Measurements from ENCODE around the gene SMARCD1.

SMARCD1 gene

DNA sequence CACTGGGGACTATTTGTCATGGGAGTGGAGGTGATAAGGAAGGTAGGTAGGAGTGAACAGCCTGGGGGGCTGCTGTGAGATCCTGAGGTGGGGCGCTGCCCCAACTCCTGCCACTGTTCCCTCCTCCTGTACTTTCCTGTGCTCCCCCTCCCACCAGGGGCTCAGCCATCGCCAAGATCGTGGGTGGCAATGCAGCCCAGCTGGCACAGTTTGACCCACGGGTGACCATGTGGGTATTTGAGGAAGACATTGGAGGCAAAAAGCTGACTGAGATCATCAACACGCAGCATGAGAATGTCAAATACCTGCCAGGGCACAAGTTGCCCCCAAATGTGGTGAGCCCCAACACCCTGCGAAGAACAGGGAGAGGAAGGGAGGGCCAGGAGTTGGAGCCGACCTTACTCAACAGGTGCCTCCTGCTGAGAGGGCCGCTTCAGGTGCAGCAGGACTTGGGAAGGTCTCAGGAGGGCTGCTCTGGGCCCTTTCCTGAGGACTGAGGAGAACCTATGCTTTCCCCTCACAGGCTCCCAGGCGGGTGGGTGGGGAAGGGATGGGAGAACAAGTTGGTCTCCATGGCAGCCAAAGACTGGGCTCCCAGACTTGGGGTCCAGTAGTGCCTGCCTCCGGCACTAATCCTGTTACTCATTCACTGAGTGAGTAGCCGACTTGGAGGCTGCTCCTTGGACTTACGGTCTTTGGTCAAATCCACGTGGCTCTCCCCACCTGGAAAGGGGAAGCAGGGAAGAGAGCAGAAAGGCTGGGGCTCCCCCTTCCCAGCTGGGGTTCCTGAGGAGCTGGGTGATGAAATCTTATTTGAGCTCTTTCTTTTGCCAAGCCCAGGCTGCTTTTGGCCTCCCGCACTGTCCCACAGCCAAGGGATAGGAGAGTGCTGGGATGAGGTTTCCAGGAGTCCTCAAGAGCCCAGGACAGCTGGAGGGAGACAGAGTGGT, 19.6 kb downstream of the SMARCD1 start:
- DNase-seq (ENCODE audit: low spot score): no peak

DNA sequence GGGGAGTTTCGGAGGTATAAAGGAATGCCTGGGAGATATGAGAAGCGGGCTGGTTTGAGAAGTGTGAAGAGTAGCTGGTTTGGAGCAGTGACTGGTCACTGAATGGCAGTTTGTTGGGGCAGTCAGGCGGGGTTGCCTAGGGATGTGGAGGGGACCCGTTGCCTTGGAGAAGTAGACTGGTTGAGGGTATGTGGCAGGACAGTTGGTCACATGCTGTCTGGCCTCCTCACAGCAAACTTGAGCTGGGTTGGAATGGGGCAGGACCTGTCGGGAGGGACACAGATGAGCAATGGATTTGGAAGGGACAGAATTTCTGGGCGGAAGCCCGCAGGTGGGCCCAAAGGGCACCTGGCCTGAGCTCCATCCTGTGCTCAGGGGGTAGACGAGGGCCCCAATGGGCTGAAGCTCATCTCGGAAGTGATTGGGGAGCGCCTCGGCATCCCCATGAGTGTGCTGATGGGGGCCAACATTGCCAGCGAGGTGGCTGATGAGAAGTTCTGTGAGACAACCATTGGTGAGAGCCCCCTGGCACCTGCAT, 20.8 kb downstream of the SMARCD1 start:
- no peak for DNase-seq (ENCODE audit: low spot score)

DNA sequence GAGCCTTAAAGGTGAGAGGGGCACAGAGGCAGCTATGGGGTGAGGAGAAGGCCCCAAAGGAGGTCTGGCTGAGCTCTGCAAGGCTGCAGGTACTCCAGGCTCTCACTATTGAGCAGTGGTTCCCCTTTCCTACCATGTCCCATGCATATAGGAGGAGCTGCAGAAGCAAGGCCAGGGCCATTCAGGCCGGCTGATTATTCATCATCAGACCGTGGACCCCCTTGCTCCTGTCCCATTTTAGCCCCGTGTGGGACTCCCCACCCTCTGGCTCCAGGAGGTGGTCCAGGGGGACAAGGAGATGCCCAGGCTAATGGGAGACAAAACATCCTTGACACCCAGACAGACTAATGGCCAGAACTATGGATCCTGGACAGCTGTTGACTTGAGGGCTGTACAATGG, 21.8 kb downstream of the SMARCD1 start:
- no peak for DNase-seq (ENCODE audit: low spot score)

DNA sequence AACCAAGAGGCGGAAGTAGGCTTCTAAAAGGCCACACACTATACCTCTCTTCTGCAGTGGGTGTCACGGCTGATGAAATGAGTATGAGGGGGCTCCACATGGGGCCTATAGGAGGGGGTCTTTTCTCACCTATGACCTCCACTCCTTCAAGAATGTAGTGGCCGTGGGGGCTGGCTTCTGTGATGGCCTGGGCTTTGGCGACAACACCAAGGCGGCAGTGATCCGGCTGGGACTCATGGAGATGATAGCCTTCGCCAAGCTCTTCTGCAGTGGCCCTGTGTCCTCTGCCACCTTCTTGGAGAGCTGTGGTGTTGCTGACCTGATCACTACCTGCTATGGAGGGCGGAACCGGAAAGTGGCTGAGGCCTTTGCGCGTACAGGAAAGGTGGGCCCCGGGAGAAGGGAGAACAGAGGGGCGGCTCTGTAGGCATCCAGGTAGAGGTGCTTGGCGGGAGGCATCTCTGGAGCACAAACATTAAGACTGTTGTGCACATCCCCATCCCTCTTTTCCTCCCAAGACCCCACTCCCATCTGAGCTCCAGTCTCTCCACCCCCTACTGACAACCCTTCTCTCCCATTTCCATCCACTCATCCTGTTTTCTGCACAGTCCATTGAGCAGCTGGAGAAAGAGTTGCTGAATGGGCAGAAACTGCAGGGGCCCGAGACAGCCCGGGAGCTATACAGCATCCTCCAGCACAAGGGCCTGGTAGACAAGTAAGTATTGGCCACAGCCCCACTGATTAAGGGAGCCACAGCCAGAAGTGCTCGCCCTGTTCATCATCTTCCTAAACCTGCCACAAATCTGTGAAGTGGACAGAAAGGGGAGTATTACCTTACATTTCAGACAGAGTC, 22.5 kb downstream of the SMARCD1 start:
- DNase-seq (ENCODE audit: low spot score): no peak

DNA sequence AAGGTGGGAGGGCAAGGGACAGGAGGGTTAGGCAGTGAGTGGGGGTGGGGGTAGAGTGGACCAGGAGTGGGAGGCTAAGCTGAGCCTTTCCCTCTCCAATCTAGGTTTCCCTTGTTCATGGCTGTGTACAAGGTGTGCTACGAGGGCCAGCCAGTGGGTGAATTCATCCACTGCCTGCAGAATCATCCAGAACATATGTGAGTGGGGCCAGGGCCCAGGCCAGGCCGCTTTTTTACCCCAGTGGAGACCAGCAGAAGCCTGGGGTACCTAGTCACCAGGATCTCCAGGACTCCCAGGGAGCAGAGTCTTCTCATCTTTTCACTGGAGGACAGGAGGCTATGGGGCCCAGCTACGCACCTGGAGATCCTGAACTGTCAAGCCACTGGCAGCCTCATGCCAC, 24.2 kb downstream of the SMARCD1 start:
- no peak for DNase-seq (ENCODE audit: low spot score)

DNA sequence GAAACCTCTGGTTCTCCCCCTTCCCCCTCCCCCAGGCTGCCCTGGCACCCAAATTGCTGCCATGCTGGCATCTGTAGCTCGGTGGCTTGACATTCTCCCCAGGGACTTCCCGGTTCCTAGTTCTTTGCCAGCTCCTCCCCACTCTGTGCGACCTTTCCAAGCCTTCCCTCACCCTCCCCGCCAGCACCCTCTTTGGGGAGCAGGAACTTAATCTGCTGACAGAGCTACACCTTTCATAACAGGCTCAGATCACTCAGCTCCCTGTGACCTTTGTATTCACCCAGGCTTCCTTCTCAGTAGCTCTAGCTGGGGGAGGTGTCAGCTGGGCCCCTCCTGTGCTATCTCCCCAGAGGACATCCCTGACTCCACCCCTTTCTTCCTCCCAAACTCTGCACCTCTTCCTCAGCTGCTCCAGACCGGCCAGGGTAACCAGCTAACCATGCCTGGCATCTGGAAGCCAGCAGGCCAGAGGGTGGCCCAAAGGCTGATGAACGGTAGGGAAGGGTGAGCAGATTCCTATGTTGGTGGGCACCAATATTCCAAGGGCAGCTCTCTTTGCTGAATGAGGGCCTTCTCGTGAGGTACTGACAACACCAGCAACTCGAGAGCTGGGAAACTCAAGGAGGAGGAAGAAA, 25.1 kb downstream of the SMARCD1 start:
- no peak for DNase-seq (ENCODE audit: low spot score)

DNA sequence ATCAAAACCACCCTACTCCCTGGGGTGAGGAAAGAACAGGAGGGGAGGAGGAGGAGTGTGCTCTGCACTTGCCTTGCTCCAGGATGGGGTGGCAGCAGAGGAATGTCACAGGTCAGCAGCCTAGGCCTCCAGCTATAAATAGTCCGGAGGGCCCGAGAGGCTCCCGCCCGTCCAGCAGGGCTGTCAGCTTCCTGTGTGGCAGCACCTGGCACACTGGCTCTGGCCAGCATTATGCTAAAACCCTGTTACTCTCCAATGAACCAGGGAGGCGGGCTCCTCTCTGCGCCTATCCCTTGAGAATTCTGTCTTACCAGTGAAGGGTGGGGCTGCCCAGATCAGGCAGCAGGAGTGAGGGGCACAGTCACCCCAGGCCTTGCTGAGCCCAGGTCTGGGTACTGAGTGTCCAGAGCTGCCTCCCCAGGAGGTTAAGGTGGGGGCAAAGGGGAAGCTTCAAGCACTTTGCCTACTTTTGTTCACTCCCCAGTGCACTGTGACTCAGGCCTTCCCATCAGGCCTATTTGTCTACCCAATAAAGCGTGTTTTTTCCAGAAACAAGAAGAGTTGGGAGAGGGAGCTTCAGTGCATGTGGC, 25.7 kb downstream of the SMARCD1 start:
- DNase-seq (ENCODE audit: low spot score): no peak

DNA sequence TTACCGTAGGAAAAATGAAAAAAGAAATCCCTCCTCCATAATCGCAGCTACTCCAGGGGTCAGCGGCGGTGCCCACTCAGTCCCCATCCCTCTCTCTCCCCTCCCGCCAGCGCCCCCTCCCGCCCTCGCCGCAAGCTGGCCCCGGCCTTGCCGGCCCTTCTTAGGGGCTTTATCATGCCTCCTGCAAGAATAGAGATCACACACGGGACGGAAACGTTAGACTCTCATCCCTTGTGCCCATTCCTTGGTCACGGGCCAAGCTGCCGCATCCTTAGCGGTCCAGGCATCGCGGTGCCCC, 26.2 kb downstream of the SMARCD1 start:
- DNase-seq (ENCODE audit: low spot score): no peak

DNA sequence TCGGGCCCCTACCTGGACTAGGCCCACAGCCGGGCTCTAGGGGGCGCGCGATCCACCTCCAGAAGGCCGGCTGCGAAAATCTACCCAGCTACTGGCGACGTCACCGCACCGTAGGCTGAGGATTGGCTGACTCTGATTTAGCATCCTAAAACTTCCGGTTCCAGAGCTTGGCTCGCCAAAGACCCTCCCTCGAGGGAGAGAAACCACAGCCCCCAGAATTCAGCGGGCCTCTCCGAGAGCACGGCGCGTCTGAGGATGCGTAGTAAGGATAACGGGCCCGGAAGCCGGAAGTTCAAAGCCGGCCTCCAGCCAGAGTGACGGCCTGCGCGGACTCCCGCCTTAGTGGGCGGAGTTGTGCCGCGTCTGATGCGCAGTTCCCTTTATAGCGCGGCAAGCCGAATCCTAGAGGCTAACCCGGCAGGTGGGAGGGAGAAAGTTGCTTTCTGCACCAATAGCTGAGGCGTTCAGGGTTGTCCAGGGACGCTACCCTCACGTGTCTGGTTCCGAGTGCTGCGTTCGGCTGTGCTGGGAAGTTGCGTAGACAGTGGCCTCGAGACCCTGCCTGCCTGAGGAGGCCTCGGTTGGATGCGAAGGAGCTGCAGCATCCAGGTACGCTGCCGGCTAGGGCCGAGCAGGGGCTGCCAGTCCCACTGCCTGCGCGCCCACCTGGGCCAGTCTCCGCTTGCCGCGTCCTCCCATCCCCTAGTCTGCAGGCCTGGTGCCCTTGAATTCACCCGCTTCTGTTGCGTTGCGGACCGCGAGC, 26.7 kb downstream of the SMARCD1 start, which contains the start of gene COX14:
Gene COX14 (plus strand): TSS at position 544 of the 763 bp plus-strand sequence. CDS start 7,808 bp downstream, outside the sequence.
- DNase-seq (ENCODE audit: low spot score): peak; percentile 99

DNA sequence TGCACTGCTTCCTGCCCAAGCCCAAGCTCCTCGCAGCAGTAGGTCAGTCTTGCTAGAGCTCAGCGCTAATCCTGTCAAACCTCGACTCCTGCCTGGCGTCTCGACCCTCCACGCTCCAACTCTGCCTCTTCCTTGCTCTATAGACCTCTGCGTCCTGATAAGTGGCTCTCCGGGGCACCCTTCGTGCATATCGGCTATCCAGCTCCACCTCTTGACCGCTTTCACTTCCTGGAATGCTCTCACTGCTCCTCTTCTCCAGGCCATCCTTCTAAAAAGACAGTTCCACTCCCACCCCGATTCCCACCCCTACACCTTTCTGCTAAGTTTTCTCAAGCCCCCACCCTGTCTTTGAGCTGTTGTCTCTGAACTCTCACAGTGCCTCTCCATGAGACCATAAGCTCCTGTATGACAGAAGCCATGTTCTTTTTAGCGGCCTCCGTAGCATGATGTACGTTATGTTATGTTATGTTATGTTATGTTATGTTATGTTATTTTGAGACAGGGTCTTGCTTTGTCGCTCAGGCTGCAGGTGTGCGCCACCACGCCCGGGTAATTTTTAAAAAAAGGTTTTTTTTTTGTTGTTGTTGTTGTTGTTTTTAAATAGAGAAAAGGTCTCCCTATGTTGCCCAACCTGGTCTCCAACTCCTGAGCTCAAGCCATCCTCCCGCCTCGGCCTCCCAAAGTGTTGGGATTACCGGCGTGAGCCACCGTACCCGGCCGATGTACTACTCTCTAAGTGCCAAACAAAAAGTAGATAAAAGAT, 27.5 kb downstream of the SMARCD1 start:
- DNase-seq (ENCODE audit: low spot score): no peak

DNA sequence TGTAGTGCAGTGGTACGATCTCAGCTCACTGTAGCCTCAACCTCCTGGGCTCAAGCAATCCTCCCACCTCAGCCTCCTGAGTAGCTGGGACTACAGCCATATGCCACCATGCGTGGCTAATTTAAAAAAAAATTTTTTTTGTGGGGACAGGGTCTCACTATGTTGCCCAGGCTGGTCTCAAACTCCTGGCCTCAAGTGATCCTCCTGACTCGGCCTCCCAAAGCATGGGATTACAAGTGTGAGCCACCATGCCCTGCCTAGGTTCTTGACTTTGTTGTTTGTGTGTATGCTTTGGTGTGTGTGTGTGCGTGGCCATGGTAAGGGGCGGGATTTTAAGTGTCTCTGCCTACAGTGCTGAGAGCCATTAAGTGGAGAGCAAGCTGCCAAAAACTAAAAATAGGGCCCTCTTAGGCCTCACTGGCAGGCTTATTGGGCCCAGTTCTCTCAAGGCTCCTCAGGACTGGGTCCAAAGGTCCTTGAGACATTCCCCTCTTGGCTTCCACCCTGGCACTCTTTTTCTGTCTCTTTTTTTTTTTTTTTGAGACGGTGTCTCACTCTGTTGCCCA, 32.0 kb downstream of the SMARCD1 start:
- no peak for DNase-seq (ENCODE audit: low spot score)

DNA sequence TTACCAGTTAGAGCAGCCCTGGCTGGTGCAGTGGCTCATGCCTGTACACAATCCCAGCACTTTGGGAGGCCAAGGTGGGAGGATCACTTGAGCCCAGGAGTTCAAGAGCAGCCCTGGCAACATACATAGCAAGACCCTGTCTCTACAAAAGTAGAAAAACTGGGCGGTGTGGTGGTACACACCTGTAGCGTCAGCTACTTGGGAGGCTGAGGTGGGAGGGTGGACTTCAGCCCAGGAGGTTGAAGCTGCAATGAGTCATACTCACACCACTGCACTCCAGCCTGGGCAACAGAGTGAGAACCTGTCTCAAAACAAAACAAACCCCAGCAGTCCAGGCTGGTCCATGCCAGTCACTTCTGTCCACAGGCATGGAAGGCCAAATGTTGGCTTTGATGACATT, 34.2 kb downstream of the SMARCD1 start:
- DNase-seq (ENCODE audit: low spot score): no peak

DNA sequence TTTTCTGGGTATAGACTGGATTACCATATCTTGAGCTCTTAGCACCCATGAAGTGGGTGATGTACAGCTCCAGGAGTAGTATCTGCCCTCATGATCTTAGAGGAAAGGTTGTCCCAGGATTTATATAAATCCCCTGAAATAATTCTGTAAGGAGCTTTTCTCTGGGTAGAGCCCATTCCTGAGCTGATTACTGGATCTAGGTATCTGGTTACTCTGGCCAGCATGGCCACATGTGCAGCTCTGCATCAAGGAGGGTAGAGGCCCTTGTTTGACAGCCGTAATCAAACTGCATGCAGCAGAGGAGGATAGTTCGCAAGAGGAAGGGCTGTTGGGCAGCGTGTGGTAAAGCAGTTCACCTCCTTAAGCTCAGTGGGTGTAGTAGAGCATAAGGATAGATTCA, 35.4 kb downstream of the SMARCD1 start:
- DNase-seq (ENCODE audit: low spot score): no peak

DNA sequence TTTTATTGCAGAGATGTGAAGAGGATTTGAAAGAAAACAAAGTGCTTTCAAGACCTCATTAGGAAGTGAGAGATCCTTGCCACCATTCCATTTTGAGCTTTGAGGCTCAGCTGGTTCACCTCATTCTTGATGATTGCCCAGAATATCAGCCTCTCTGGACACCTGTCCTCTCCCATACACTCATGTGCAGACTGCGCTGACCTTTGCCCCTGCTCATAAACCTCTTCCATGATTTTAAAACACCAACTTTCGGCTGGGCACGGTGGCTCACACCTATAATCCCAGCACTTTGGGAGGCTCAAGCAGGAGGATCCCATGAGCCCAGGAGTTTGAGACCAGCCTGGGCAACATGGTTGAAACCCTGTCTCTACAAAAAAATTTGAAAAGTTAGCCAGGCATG, 35.8 kb downstream of the SMARCD1 start:
- DNase-seq (ENCODE audit: low spot score): no peak

DNA sequence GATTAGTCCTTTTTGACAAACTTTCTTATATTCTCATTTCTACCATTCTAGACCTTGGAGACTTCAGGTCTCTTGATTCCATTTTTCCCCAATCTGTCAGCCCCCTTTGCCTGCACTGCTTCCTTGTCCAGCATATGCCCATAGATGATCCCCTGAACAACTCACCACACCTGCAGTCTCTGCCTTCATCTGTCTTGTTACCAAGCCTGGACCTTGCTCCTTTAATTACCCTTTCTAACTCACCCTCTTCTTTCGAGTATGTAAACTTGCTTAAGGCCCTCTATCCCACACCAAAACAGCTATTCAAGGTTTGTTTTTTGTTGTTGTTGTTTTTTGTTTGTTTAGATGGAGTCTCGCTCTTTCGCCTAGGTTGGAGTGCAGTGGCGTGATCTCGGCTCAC, 36.5 kb downstream of the SMARCD1 start:
- DNase-seq (ENCODE audit: low spot score): no peak

DNA sequence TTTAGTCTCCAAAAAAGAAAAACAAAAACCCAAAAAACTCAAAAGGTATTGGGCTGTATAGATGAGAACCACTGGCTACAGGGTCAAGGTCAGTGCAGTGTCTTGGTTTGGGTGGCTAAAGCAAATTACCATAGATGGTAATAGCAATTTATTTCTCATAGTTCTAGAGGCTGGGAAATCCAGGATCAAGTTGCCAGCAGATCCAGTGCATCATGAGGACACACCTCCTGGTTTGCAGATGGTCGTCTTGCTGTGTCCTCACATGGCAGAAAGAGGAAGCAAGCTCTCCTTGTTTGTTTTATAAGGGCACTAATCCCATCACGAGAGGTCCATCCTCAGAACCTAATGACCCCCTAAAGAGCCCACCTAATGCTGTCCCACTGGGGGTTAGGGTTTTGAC, 38.1 kb downstream of the SMARCD1 start:
- no peak for DNase-seq (ENCODE audit: low spot score)

DNA sequence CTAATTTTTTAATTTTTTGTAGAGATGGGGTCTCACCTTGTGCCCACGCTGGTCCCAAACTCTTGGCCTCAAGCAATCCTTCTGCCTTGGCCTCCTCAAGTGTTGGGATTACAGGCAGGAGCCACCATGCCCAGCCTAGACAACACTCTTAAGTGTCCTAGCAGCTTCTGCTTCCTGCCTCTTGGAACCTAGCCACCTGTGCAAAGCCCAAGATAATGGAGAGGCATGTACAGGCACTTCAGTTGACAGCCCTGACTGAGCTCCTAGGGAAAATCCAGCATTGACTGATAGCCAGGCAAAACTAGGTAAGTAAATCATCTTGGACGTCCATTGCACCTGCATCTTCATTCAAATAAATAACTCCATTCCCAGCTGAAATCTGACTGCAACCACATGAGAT, 42.4 kb downstream of the SMARCD1 start:
- DNase-seq (ENCODE audit: low spot score): no peak

DNA sequence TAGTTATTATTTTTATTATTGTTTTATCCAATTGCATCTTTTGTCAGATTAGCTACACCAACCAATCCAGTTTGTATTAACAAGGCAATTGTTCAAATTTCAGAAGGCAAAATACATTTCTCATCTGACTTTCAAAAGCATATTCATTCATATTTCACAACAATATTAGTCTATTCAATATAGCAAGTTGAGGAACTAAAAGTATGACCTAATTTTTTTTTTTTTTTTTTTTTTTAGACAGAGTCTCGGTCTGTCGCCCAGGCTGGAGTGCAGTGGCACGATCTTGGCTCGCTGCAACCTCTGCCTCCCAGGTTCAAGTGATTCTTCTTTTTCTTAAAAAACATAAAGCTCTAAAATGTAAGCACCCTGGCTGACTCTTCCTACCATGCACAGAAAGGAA, 44.1 kb downstream of the SMARCD1 start:
- DNase-seq (ENCODE audit: low spot score): no peak

DNA sequence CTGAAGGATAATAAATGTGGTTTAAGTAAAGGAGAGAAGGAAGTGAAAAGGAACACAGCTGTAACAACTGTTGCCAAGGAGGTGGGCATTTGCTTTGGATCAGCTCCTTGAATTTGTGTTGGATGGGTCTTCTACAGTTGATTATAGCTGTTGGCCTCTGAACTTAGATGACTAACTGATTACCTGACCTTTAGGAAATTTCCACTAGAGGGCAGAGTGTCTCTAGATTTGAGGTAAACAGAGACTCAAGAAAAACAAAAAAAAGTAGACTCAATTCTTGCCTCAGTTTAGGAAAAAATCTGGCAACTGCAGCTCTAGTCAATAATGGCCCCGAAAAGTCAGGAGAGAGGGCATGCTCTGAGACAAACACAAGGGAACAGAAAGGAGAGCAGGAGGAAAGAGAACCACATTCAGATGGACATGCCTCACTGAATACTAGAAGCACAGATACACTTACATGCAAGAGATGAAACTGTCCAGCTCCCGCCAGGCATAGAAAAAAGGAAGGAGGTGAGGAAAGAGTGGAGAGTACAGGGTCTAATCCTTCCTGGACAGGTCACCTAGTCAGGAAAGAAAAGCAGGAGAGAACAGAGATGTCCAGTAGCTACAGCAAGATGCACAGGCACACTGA, 47.5 kb downstream of the SMARCD1 start:
- peak; percentile 37 for DNase-seq (ENCODE audit: low spot score)

DNA sequence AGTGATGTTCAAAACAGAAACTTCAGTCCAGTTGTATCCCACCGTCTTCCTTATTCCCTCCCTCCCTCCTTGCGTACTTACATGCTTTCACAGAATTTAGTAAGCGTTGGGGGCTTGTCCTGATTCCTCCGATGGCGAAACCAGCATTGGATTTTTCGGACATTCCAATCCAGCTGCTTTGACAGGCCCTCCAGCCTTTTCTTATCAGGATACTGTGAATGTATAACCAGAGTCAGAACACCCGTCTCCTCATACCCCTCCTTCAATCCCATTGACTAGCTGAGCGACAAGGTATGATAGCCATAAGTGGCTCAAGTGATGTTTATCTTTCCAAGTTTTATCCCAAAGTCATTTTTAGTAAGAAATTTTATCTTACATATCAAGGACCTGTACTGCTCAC, 57.9 kb downstream of the SMARCD1 start:
- DNase-seq (ENCODE audit: low spot score): no peak
